HepG2 (cell line): ENCODE measurements around the gene SPATA13. TPM values are rescaled to one million over a fixed set of nuclear protein-coding genes. Genes with fewer than 3 reads are reported as not detected.
A peak's percentile ranks its signal among the peaks of the same experiment; 100 is the strongest.

Experiments
- EEA1 ChIP-seq: sonication (generic); formaldehyde crosslinking; IDR thresholded peaks from 2 replicates; pipeline ENCODE4 v1.5.1; 2020; ENCODE audit warnings: mild to moderate bottlenecking, missing genetic modification reagents, borderline replicate concordance
- FIP1L1 ChIP-seq: fragments of 200-400 bp; formaldehyde crosslinking; IDR thresholded peaks from 2 replicates; pipeline ENCODE4 v1.6.1; 2018; ENCODE audit warnings: low read depth, mild to moderate bottlenecking, low read length, moderate library complexity, borderline replicate concordance; ENCODE audit not compliant: insufficient read depth
- MYC ChIP-seq: sonication (generic); formaldehyde crosslinking; IDR thresholded peaks from 2 replicates; pipeline ENCODE4 v1.9.0; 2021; ENCODE audit warnings: missing genetic modification reagents, borderline replicate concordance
- NCOA1 ChIP-seq: sonication (generic); formaldehyde crosslinking; IDR thresholded peaks from 2 replicates; pipeline ENCODE4 v1.9.0; 2021; ENCODE audit warnings: missing genetic modification reagents
- RAD21 ChIP-seq: fragments of 450-650 bp; formaldehyde crosslinking; IDR thresholded peaks from 2 replicates; pipeline ENCODE4 v1.5.0; 2020; ENCODE audit warnings: mild to moderate bottlenecking
- RELA ChIP-seq: sonication (generic); formaldehyde crosslinking; IDR thresholded peaks from 2 replicates; pipeline ENCODE4 v1.4.0; 2020; ENCODE audit warnings: missing genetic modification reagents
- SCMH1 ChIP-seq: sonication (generic); formaldehyde crosslinking; IDR thresholded peaks from 2 replicates; pipeline ENCODE4 v1.9.0; 2021; ENCODE audit warnings: missing genetic modification reagents, mild to moderate bottlenecking, borderline replicate concordance
- SETDB1 ChIP-seq: sonication (generic); formaldehyde crosslinking; IDR thresholded peaks from 2 replicates; pipeline ENCODE4 v1.5.1; 2020; ENCODE audit warnings: missing genetic modification reagents, mild to moderate bottlenecking, borderline replicate concordance
- SP4 ChIP-seq: sonication (generic); formaldehyde crosslinking; IDR thresholded peaks from 2 replicates; pipeline ENCODE4 v1.8.1; 2023; ENCODE audit warnings: mild to moderate bottlenecking, missing genetic modification reagents
- ZBTB42 ChIP-seq: sonication (generic); formaldehyde crosslinking; IDR thresholded peaks from 2 replicates; pipeline ENCODE4 v1.5.0; 2020; ENCODE audit warnings: mild to moderate bottlenecking, missing genetic modification reagents
- ZFX ChIP-seq: sonication (generic); formaldehyde crosslinking; IDR thresholded peaks from 2 replicates; pipeline ENCODE4 v1.4.0; 2020; ENCODE audit warnings: mild to moderate bottlenecking, low read depth, missing genetic modification reagents, moderate library complexity
- ZNF3 ChIP-seq: IDR thresholded peaks from 2 replicates; pipeline ENCODE4 v1.7.0; 2017; ENCODE audit warnings: inconsistent platforms
- ZNF30 ChIP-seq: sonication (generic); formaldehyde crosslinking; IDR thresholded peaks from 2 replicates; pipeline ENCODE4 v1.5.0; 2020; ENCODE audit warnings: mild to moderate bottlenecking, missing genetic modification reagents
- ZNF317 ChIP-seq: sonication (generic); formaldehyde crosslinking; IDR thresholded peaks from 2 replicates; pipeline ENCODE4 v1.5.0; 2020; ENCODE audit warnings: mild to moderate bottlenecking, missing genetic modification reagents
- ZNF792 ChIP-seq: IDR thresholded peaks from 2 replicates; pipeline ENCODE4 v1.6.1; 2016
- polyA plus RNA-seq, 8 experiments: library from polyadenylated mRNA; depleted of rRNA in 3 of 8; stranded (reverse) in 7 of 8; unstranded in 1 of 8; fragments of >200 nt; fragmentation: Illumina TruSeq in 4 of 8; extraction: Trizol in 4 of 8; gene quantifications; 2 replicates each; pipeline versions ENCODE4 v1.2.1 to v1.2.3, GENCODE V29; 2011 to 2016; ENCODE audit warnings: low read depth in 4 of 8, missing spikeins in 1 of 8, mixed read lengths in 1 of 8; ENCODE audit not compliant: insufficient read depth in 1 of 8
- total RNA-seq, 5 experiments: library from RNA; depleted of rRNA; stranded (reverse); fragments of >200 nt; fragmentation: Illumina TruSeq; extraction: Trizol; gene quantifications; 2 replicates each; pipeline ENCODE4 v1.2.3, GENCODE V29; 2016; ENCODE audit warnings: low read depth in 1 of 5
- TF ChIP-seq, protein P1 (sequence below): sonication (generic); formaldehyde crosslinking; IDR thresholded peaks from 2 replicates; pipeline ENCODE4 v1.4.0; 2020; ENCODE audit warnings: mild to moderate bottlenecking, missing genetic modification reagents, borderline replicate concordance
- TF ChIP-seq, protein P2 (sequence below): IDR thresholded peaks from 2 replicates; pipeline ENCODE4 v1.6.1; 2012; ENCODE audit warnings: inconsistent platforms
- TF ChIP-seq, protein P3 (sequence below): sonication (generic); formaldehyde crosslinking; IDR thresholded peaks from 2 replicates; pipeline ENCODE4 v1.4.0; 2020; ENCODE audit warnings: missing genetic modification reagents
- TF ChIP-seq, protein P4 (sequence below): sonication (generic); formaldehyde crosslinking; IDR thresholded peaks from 2 replicates; pipeline ENCODE4 v1.8.1; 2023; ENCODE audit warnings: mild to moderate bottlenecking, missing genetic modification reagents

The SPATA13 gene
- total and polyA plus RNA-seq, 2 of the 13 experiments (the other 11 are each of a cell fraction or from before 2014, with no cell fraction given), result 11.3 to 14.2 TPM

DNA sequence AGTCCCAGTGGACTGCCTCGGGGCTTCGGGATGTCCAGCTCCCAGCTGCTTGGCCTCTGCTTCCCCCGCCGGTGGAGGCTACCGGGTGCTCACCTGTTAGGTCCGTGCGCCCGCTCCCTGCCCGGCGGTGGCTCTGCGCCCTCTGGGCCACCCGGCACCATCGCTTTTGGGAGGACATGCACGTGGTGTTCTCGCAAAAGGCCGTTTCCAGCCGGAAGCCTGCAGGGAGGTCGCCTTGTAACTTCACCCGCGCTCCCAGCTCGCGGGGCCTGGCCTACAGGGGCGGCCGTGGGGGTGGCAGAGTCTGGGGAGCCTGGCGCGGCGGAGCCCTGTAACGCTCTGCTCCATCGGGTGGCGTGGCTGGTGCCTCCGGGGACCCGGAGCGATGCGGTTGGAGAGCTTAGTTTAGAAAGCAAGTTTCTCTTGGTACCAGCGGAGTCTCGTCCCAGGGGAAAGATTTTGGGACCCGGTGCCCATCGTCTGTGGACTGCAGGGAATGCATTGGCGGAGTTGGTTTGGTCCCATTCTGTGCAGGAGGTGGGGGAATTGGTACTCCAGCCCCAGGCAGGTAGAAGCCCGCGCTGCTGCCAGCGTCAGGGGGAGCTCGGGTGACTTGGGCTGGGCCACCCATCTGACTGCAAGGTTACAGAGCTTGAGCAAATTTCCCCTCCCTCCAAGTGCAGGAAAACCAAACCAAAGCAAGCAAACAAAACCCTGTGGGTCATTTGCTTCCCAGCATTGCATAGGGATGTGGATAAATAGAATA lies 673 bp downstream of the SPATA13 start (continued):
- TF ChIP-seq, protein P1, sequence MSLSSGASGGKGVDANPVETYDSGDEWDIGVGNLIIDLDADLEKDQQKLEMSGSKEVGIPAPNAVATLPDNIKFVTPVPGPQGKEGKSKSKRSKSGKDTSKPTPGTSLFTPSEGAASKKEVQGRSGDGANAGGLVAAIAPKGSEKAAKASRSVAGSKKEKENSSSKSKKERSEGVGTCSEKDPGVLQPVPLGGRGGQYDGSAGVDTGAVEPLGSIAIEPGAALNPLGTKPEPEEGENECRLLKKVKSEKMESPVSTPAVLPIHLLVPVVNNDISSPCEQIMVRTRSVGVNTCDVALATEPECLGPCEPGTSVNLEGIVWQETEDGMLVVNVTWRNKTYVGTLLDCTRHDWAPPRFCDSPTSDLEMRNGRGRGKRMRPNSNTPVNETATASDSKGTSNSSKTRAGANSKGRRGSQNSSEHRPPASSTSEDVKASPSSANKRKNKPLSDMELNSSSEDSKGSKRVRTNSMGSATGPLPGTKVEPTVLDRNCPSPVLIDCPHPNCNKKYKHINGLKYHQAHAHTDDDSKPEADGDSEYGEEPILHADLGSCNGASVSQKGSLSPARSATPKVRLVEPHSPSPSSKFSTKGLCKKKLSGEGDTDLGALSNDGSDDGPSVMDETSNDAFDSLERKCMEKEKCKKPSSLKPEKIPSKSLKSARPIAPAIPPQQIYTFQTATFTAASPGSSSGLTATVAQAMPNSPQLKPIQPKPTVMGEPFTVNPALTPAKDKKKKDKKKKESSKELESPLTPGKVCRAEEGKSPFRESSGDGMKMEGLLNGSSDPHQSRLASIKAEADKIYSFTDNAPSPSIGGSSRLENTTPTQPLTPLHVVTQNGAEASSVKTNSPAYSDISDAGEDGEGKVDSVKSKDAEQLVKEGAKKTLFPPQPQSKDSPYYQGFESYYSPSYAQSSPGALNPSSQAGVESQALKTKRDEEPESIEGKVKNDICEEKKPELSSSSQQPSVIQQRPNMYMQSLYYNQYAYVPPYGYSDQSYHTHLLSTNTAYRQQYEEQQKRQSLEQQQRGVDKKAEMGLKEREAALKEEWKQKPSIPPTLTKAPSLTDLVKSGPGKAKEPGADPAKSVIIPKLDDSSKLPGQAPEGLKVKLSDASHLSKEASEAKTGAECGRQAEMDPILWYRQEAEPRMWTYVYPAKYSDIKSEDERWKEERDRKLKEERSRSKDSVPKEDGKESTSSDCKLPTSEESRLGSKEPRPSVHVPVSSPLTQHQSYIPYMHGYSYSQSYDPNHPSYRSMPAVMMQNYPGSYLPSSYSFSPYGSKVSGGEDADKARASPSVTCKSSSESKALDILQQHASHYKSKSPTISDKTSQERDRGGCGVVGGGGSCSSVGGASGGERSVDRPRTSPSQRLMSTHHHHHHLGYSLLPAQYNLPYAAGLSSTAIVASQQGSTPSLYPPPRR (CRISPR knock-in tag), result no peak
- TF ChIP-seq, protein P2, sequence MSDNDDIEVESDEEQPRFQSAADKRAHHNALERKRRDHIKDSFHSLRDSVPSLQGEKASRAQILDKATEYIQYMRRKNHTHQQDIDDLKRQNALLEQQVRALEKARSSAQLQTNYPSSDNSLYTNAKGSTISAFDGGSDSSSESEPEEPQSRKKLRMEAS, result no peak; the same call in 1 of the 2 replicates
- TF ChIP-seq SETDB1 (CRISPR knock-in tag) (no peak), FIP1L1 (no peak), SCMH1 (no peak), RELA (CRISPR knock-in tag) (no peak), ZNF792 (CRISPR knock-in tag) (0 out of 2 replicates have a peak, but pooled peaks have one; percentile 13), ZBTB42 (CRISPR knock-in tag) (no peak), NCOA1 (CRISPR knock-in tag) (no peak), SP4 (CRISPR knock-in tag) (no peak), ZNF317 (peak; percentile 66; the same call in 1 of the 2 replicates), EEA1 (CRISPR knock-in tag) (no peak), ZNF3 (CRISPR knock-in tag) (no peak), ZNF30 (CRISPR knock-in tag) (no peak), RAD21 (CRISPR knock-in tag) (0 out of 2 replicates have a peak, but pooled peaks have one; percentile 18), MYC (peak; percentile 53), ZFX (peak; percentile 63)
- TF ChIP-seq, protein P3, sequence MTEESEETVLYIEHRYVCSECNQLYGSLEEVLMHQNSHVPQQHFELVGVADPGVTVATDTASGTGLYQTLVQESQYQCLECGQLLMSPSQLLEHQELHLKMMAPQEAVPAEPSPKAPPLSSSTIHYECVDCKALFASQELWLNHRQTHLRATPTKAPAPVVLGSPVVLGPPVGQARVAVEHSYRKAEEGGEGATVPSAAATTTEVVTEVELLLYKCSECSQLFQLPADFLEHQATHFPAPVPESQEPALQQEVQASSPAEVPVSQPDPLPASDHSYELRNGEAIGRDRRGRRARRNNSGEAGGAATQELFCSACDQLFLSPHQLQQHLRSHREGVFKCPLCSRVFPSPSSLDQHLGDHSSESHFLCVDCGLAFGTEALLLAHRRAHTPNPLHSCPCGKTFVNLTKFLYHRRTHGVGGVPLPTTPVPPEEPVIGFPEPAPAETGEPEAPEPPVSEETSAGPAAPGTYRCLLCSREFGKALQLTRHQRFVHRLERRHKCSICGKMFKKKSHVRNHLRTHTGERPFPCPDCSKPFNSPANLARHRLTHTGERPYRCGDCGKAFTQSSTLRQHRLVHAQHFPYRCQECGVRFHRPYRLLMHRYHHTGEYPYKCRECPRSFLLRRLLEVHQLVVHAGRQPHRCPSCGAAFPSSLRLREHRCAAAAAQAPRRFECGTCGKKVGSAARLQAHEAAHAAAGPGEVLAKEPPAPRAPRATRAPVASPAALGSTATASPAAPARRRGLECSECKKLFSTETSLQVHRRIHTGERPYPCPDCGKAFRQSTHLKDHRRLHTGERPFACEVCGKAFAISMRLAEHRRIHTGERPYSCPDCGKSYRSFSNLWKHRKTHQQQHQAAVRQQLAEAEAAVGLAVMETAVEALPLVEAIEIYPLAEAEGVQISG (CRISPR knock-in tag), result peak; percentile 12; the same call in 1 of the 2 replicates
- TF ChIP-seq, protein P4, sequence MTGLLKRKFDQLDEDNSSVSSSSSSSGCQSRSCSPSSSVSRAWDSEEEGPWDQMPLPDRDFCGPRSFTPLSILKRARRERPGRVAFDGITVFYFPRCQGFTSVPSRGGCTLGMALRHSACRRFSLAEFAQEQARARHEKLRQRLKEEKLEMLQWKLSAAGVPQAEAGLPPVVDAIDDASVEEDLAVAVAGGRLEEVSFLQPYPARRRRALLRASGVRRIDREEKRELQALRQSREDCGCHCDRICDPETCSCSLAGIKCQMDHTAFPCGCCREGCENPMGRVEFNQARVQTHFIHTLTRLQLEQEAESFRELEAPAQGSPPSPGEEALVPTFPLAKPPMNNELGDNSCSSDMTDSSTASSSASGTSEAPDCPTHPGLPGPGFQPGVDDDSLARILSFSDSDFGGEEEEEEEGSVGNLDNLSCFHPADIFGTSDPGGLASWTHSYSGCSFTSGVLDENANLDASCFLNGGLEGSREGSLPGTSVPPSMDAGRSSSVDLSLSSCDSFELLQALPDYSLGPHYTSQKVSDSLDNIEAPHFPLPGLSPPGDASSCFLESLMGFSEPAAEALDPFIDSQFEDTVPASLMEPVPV (CRISPR knock-in tag), result 0 out of 2 replicates have a peak, but pooled peaks have one; percentile 42
